Measurements from ENCODE around the gene MRPL54.

MRPL54 gene

GRCh38 chr19:3725121-3725520 is 37.4 kb upstream of the MRPL54 start:
- Histone ChIP-seq H3K36me3 (ENCODE audit: control insufficient read depth, insufficient read depth, low read length) (no peaks in the 10 kb centered on the region), H3K4me3 (ENCODE audit: insufficient read depth, low read depth, low read length, poor library complexity, severe bottlenecking) (no peak overlapping the region), H3K4me1 (ENCODE audit: control insufficient read depth, insufficient read depth, low read length, poor library complexity, severe bottlenecking) (peaks cover 14% of the 10 kb centered on the region), H3K27me3 (replicated peaks; ENCODE audit: control insufficient read depth, insufficient read depth, low read length, poor library complexity, severe bottlenecking) (no peaks in the 10 kb centered on the region), H3K27ac (ENCODE audit: insufficient read depth, low read length, poor library complexity, severe bottlenecking) (no peak overlapping the region), H3K9me3 (ENCODE audit: control insufficient read depth, low read length) (no peaks in the 10 kb centered on the region)
- DNase-seq: no peak

DNA sequence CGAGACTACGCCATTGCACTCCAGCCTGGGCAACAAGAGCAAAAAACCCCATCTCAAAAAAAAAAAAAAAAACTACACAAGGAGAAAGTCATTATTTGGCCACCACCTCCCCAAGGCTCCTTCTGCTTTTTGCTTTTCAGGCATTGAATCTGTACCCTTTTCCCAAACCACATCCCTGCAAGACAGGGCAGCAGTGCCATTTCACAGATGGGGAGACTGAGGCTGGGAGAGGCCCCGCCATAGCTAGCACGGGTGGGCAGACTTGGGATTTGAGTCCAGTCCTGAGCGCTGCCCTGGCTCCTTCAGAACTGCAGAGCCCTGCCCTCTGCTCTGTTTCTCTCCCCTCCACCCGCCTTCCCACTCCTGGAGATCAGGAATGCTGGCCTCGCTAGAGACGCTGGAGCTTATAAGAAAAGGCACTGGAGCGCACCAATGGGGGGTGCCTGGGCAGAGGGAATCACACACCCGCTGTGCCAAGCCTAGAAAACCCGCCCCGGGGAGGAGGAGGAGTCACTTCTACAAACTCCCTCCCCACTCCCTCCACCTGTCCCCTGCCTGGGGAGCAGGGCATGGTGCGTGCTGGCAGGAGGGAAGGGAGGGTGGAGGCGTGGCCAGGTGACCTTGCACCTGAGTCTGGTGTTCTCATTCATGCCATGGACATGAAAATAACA is 36.7 kb upstream of the MRPL54 start:
- H3K4me1 ChIP-seq (ENCODE audit: control insufficient read depth, insufficient read depth, low read length, poor library complexity, severe bottlenecking): peaks cover 14% of the 10 kb centered on the region
- H3K27me3 ChIP-seq (replicated peaks; ENCODE audit: control insufficient read depth, insufficient read depth, low read length, poor library complexity, severe bottlenecking): no peaks in the 10 kb centered on the region
- no peaks in the 10 kb centered on the region for H3K9me3 ChIP-seq (ENCODE audit: control insufficient read depth, low read length)
- no peak overlapping the region for H3K27ac ChIP-seq (ENCODE audit: insufficient read depth, low read length, poor library complexity, severe bottlenecking)
- H3K4me3 ChIP-seq (ENCODE audit: insufficient read depth, low read depth, low read length, poor library complexity, severe bottlenecking): no peak overlapping the region
- DNase-seq: no peak
- no peaks in the 10 kb centered on the region for H3K36me3 ChIP-seq (ENCODE audit: control insufficient read depth, insufficient read depth, low read length)

DNA sequence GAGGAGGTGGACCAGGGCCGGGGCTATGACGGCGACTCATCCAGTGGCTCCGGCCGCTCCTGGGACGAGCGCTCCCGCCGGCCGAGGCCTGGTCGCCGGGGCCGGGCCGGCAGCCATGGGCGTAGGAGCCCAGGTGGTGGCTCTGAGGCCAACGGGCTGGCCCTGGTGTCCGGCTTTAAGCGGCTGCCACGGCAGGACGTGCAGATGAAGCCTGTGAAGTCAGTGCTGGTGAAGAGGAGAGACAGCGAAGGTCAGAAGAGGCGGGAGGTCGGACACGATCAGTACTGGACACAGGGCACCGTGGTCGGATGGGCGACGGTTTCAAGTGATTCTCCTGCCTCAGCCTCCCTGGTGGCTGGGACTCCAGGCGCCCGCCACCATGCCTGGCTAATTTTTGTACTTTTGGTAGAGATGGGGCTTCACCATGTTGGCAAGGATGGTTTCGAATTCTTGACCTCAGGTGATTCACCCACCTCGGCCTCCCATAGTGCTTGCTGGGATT is 32.0 kb upstream of the MRPL54 start:
- peaks cover 3% of the 10 kb centered on the region for H3K36me3 ChIP-seq (ENCODE audit: control insufficient read depth, insufficient read depth, low read length)
- no peaks in the 10 kb centered on the region for H3K9me3 ChIP-seq (ENCODE audit: control insufficient read depth, low read length)
- no peak for DNase-seq
- no peak overlapping the region for H3K4me3 ChIP-seq (ENCODE audit: insufficient read depth, low read depth, low read length, poor library complexity, severe bottlenecking)
- H3K4me1 ChIP-seq (ENCODE audit: control insufficient read depth, insufficient read depth, low read length, poor library complexity, severe bottlenecking): no peaks in the 10 kb centered on the region
- no peak overlapping the region for H3K27ac ChIP-seq (ENCODE audit: insufficient read depth, low read length, poor library complexity, severe bottlenecking)
- H3K27me3 ChIP-seq (replicated peaks; ENCODE audit: control insufficient read depth, insufficient read depth, low read length, poor library complexity, severe bottlenecking): no peaks in the 10 kb centered on the region

GRCh38 chr19:3732108-3732507 is 30.4 kb upstream of the MRPL54 start:
- no peak overlapping the region for H3K27ac ChIP-seq (ENCODE audit: insufficient read depth, low read length, poor library complexity, severe bottlenecking)
- H3K27me3 ChIP-seq (replicated peaks; ENCODE audit: control insufficient read depth, insufficient read depth, low read length, poor library complexity, severe bottlenecking): no peaks in the 10 kb centered on the region
- H3K4me1 ChIP-seq (ENCODE audit: control insufficient read depth, insufficient read depth, low read length, poor library complexity, severe bottlenecking): no peaks in the 10 kb centered on the region
- H3K4me3 ChIP-seq (ENCODE audit: insufficient read depth, low read depth, low read length, poor library complexity, severe bottlenecking): no peak overlapping the region
- DNase-seq: no peak
- no peaks in the 10 kb centered on the region for H3K9me3 ChIP-seq (ENCODE audit: control insufficient read depth, low read length)
- H3K36me3 ChIP-seq (ENCODE audit: control insufficient read depth, insufficient read depth, low read length): peaks cover 3% of the 10 kb centered on the region

- no peaks in the 10 kb centered on the region for H3K9me3 ChIP-seq (ENCODE audit: control insufficient read depth, low read length)
- no peaks in the 10 kb centered on the region for H3K4me1 ChIP-seq (ENCODE audit: control insufficient read depth, insufficient read depth, low read length, poor library complexity, severe bottlenecking)
- H3K27me3 ChIP-seq (replicated peaks; ENCODE audit: control insufficient read depth, insufficient read depth, low read length, poor library complexity, severe bottlenecking): no peaks in the 10 kb centered on the region
- no peak overlapping the region for H3K4me3 ChIP-seq (ENCODE audit: insufficient read depth, low read depth, low read length, poor library complexity, severe bottlenecking)
- DNase-seq: no peak
- no peak overlapping the region for H3K27ac ChIP-seq (ENCODE audit: insufficient read depth, low read length, poor library complexity, severe bottlenecking)
- peaks cover 3% of the 10 kb centered on the region for H3K36me3 ChIP-seq (ENCODE audit: control insufficient read depth, insufficient read depth, low read length)
Measured at GRCh38 chr19:3733549-3734309, 28.8 kb upstream of the MRPL54 start.

DNA sequence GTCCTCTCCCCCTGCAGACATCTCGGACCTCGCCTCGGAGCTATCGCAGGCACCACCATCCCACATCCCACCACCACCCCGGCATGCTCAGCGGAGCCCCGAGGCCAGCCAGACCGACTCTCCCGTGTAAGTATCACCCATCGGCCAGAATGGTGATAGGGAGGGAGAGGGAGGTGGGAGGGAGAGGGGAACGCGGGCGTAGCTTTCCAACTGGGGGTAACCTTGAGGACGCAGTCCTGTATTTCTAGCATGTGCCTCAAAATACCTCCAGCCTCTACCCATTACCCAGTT is 28.2 kb upstream of the MRPL54 start:
- Histone ChIP-seq H3K4me3 (ENCODE audit: insufficient read depth, low read depth, low read length, poor library complexity, severe bottlenecking) (no peak overlapping the region), H3K27ac (ENCODE audit: insufficient read depth, low read length, poor library complexity, severe bottlenecking) (no peak overlapping the region)

DNA sequence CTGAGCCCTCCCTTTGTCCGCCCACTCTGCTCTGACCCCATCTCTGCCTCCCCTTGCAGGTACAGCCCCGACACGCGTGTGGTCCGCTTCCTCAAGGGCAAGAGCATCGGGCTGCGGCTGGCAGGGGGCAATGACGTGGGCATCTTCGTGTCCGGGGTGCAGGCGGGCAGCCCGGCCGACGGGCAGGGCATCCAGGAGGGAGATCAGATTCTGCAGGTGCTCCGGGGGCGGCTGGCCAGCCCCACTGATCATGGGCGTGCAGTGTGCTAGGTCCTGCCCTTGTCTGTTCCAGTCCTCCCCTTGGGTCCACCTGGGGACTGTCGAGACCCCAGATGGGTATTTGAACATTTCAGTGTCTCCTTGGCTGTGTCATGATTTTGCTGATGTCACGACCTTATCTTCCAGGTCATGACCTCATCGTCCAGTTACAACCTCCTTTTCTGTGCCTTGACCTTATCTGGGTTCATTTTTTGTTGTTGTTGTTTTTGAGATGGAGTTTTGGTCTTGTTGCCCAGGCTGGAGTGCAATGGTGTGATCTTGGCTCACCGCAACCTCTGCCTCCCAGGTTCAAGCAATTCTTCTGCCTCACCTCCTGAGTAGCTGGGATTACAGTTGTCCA is 26.3 kb upstream of the MRPL54 start:
- H3K36me3 ChIP-seq (ENCODE audit: control insufficient read depth, insufficient read depth, low read length): peaks cover 6% of the 10 kb centered on the region
- DNase-seq: no peak
- no peaks in the 10 kb centered on the region for H3K27me3 ChIP-seq (replicated peaks; ENCODE audit: control insufficient read depth, insufficient read depth, low read length, poor library complexity, severe bottlenecking)
- H3K4me3 ChIP-seq (ENCODE audit: insufficient read depth, low read depth, low read length, poor library complexity, severe bottlenecking): no peak overlapping the region
- H3K9me3 ChIP-seq (ENCODE audit: control insufficient read depth, low read length): no peaks in the 10 kb centered on the region
- H3K27ac ChIP-seq (ENCODE audit: insufficient read depth, low read length, poor library complexity, severe bottlenecking): no peak overlapping the region
- H3K4me1 ChIP-seq (ENCODE audit: control insufficient read depth, insufficient read depth, low read length, poor library complexity, severe bottlenecking): peaks cover 3% of the 10 kb centered on the region

More for the DNA sequence above, 28.2 kb upstream of the MRPL54 start:
- Histone ChIP-seq H3K27me3 (replicated peaks; ENCODE audit: control insufficient read depth, insufficient read depth, low read length, poor library complexity, severe bottlenecking) (no peaks in the 10 kb centered on the region), H3K9me3 (ENCODE audit: control insufficient read depth, low read length) (no peaks in the 10 kb centered on the region), H3K4me1 (ENCODE audit: control insufficient read depth, insufficient read depth, low read length, poor library complexity, severe bottlenecking) (no peaks in the 10 kb centered on the region), H3K36me3 (ENCODE audit: control insufficient read depth, insufficient read depth, low read length) (peaks cover 6% of the 10 kb centered on the region)
- DNase-seq: no peak

DNA sequence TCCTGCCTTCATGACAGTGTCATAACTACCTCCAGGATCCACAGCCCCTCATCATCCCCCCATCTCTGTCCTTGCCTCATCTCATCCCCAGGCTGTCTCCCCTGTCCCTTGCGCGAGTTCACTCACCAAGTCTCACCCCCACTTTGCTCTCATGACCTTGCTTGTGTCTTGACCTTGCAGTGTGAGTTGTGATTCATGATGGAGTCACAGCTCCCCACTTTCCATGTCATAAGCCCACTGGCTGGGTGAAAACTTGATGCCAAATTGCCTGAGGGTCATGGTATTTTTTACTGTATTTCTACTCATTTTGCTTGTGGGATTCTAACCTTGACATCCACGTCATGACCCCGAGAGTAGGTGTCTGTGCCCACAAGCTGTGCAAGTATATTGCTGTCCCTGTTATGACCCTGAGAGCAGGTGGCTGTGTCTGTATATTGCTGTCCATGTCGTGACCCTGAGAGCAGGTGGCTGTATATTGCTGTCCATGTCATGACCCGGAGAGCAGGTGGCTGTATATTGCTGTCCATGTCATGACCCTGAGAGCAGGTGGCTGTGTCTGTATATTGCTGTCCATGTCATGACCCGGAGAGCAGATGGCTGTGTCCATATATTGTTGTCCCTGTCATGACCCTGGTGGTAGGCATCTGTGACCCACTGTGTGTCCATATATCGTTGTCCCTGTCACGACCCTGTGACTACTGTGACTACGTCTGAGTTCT is 24.8 kb upstream of the MRPL54 start:
- no peaks in the 10 kb centered on the region for H3K9me3 ChIP-seq (ENCODE audit: control insufficient read depth, low read length)
- peaks cover 6% of the 10 kb centered on the region for H3K36me3 ChIP-seq (ENCODE audit: control insufficient read depth, insufficient read depth, low read length)
- no peak overlapping the region for H3K27ac ChIP-seq (ENCODE audit: insufficient read depth, low read length, poor library complexity, severe bottlenecking)
- no peak overlapping the region for H3K4me3 ChIP-seq (ENCODE audit: insufficient read depth, low read depth, low read length, poor library complexity, severe bottlenecking)
- peaks cover 3% of the 10 kb centered on the region for H3K4me1 ChIP-seq (ENCODE audit: control insufficient read depth, insufficient read depth, low read length, poor library complexity, severe bottlenecking)
- DNase-seq: no peak
- H3K27me3 ChIP-seq (replicated peaks; ENCODE audit: control insufficient read depth, insufficient read depth, low read length, poor library complexity, severe bottlenecking): no peaks in the 10 kb centered on the region

DNA sequence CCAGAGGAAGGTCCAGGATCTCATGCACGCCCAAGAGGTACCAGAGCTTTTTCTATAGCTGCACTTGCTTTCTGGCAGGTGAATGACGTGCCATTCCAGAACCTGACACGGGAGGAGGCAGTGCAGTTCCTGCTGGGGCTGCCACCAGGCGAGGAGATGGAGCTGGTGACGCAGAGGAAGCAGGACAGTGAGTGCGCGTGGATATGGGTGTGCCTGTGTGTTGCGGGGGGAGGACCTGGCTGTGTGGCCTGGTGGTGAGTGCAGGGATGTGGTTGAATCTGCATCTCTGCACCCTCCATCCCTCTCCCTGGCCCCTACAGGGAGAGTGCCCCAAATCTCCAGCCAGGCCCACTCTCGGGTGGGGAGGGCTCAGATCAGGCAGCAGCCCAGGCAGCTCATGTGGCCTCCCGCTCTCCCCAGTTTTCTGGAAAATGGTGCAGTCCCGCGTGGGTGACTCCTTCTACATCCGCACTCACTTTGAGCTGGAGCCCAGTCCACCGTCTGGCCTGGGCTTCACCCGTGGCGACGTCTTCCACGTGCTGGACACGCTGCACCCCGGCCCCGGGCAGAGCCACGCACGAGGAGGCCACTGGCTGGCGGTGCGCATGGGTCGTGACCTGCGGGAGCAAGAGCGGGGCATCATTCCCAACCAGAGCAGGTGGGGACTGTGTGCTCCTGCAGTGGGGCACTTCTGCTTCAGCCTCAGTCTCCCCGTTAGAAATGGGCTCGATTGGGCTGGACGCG is 23.8 kb upstream of the MRPL54 start:
- Histone ChIP-seq H3K27me3 (replicated peaks; ENCODE audit: control insufficient read depth, insufficient read depth, low read length, poor library complexity, severe bottlenecking) (no peaks in the 10 kb centered on the region), H3K27ac (ENCODE audit: insufficient read depth, low read length, poor library complexity, severe bottlenecking) (no peak overlapping the region), H3K4me1 (ENCODE audit: control insufficient read depth, insufficient read depth, low read length, poor library complexity, severe bottlenecking) (peaks cover 3% of the 10 kb centered on the region), H3K36me3 (ENCODE audit: control insufficient read depth, insufficient read depth, low read length) (peaks cover 5% of the 10 kb centered on the region), H3K4me3 (ENCODE audit: insufficient read depth, low read depth, low read length, poor library complexity, severe bottlenecking) (no peak overlapping the region), H3K9me3 (ENCODE audit: control insufficient read depth, low read length) (no peaks in the 10 kb centered on the region)
- DNase-seq: no peak

All from effector memory CD4-positive, alpha-beta T cell (primary cell).